Pancreas (tissue), 10 donors: Measurements from ENCODE around the gene FAM174C. TPM values are rescaled to one million over a fixed set of nuclear protein-coding genes. Genes with fewer than 3 reads are reported as not detected.

ENCODE experiments used
- ATAC-seq, 4 donors: fragments of 200-7000 bp; cut with Tn5 transposase; one replicate each; pipeline versions ENCODE4 v1.8.0 to v1.9.1; 2020; ENCODE audit warnings: mild to moderate bottlenecking in 4 of 4, moderate library complexity in 4 of 4
- DNase-seq, 6 donors: peaks; one replicate each; pipeline ENCODE4 v3.0.0-alpha.2; 2020
- FAIRE-seq: peaks from 2 replicates; lab custom pipeline; 2012; peaks lifted over from hg19 to GRCh38; lab: Jason Lieb, UNC
- H3K27ac ChIP-seq, 4 donors: fragments of 200-600 bp; sonication (generic); 1 replicate in 3 of 4; 2 replicates in 1 of 4; pipeline versions ENCODE4 v1.5.0 to v1.8.0; 2020
- H3K27me3 ChIP-seq, 4 donors: fragments of 200-600 bp; one replicate each; pipeline ENCODE4 v1.8.0; 2021
- H3K36me3 ChIP-seq, 3 donors: fragments of 200-600 bp; sonication (generic) in 1 of 3; one replicate each; pipeline versions ENCODE4 v1.5.0 to v1.8.0; 2020 to 2021
- H3K4me1 ChIP-seq, 3 donors: fragments of 200-600 bp; one replicate each; pipeline ENCODE4 v1.8.0; 2021
- H3K4me3 ChIP-seq, 4 donors: fragments of 200-600 bp; sonication (generic) in 2 of 4; one replicate each; pipeline versions ENCODE4 v1.5.0 to v1.8.0; 2020 to 2021
- H3K9me3 ChIP-seq, 4 donors: fragments of 200-600 bp; one replicate each; pipeline ENCODE4 v1.8.0; 2021
- WGBS, 2 donors: extraction: QIAGEN DNeasy Blood & Tissue Kit; methylation state at CpG; one replicate each; pipeline ENCODE4 v1.1.7; 2013; 5-methylcytosine and 5-hydroxymethylcytosine counted together
- intact Hi-C, 3 donors: fragments of 100-400 bp; cut with DNase I; formaldehyde crosslinking; loops; one replicate each; pipeline versions ENCODE4 v1.11.1 to v1.14.2; 2022
- polyA plus RNA-seq, 2 donors: library from polyadenylated mRNA; stranded (reverse); fragments of 200-250 nt; gene quantifications; one replicate each; pipeline ENCODE4 v1.2.3, GENCODE V29; 2013
- total RNA-seq, 6 donors: library from RNA; stranded (reverse); fragmentation: NEBNext Ultra II Directional in 4 of 6; extraction: Animal tissue kit (Norgen Biotek cat#: 25700) in 4 of 6; gene quantifications; one replicate each; pipeline versions ENCODE4 v1.2.1 to v1.2.4, GENCODE V29; 2021 to 2023
- TF ChIP-seq, protein P1 (sequence below), 4 donors: fragments of 200-600 bp; sonication (generic) in 3 of 4; IDR thresholded peaks; one replicate each; pipeline versions ENCODE4 v1.5.0 to v1.8.0; 2021; ENCODE audit warnings: antibody characterized with exemption in 4 of 4
- donor health status: healthy with polysubstance abuse.
- donor health status: DM: no; HTN: no; CAD: no; lungs with moderate emphysema.
- donor health status: DM: no; HTN: no; CAD: no.
- donor health status: control.
- donor health status: control.
- donor health status: Bipolar disorder and iron deficiency.
- donor health status: DM: yes; HTN: yes; CAD: no.
- donor health status: DM: no; HTN: no; CAD: no.
- donor health status: DM: no; HTN: no; CAD: no.
- donor health status: DM: yes; HTN: yes; CAD: no.

Gene FAM174C
- total and polyA plus RNA-seq, 8 donors, result 16.1 to 83.4 (median 25.4) TPM

DNA sequence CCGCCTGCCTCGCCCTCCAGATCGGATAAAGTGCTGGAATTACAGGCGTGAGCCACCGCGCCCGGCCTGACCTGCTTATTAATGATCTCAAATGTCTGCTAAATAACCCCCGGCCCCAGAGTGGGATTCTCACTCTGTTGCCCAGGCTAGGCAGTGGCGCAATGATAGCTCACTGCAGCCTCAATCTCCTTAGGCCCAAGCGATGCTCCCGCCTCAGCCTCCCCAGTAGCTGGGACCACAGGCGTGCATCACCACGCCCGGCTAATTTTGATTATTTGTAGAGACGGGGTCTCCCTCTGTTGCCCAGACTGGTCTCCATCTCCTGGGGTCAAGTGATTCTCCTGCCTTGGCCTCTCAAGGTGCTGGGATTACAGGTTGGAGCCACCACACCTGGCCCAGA, 34.4 kb upstream of the FAM174C start:
- FAIRE-seq (no peak), DNase-seq (peak in 1 of 6 donors; percentile 43), ATAC-seq (no peak)
- Histone ChIP-seq H3K27me3 (no peaks in the 10 kb centered on the region), H3K9me3 (no peaks in the 10 kb centered on the region), H3K36me3 (no peaks in the 10 kb centered on the region), H3K4me3 (peak overlapping the region in 1 of 4 donors; percentile 97), H3K4me1 (peaks cover 42 to 48% (median 44%) of the 10 kb centered on the region in 3 donors), H3K27ac (peak overlapping the region in 3 of 4 donors; percentile 66 to 83 (median 81))
- WGBS, 2 donors, result 48 to 54% methylated on average over 15 of the region's 15 CpGs
- TF ChIP-seq, protein P1, sequence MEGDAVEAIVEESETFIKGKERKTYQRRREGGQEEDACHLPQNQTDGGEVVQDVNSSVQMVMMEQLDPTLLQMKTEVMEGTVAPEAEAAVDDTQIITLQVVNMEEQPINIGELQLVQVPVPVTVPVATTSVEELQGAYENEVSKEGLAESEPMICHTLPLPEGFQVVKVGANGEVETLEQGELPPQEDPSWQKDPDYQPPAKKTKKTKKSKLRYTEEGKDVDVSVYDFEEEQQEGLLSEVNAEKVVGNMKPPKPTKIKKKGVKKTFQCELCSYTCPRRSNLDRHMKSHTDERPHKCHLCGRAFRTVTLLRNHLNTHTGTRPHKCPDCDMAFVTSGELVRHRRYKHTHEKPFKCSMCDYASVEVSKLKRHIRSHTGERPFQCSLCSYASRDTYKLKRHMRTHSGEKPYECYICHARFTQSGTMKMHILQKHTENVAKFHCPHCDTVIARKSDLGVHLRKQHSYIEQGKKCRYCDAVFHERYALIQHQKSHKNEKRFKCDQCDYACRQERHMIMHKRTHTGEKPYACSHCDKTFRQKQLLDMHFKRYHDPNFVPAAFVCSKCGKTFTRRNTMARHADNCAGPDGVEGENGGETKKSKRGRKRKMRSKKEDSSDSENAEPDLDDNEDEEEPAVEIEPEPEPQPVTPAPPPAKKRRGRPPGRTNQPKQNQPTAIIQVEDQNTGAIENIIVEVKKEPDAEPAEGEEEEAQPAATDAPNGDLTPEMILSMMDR (IDR thresholded peaks at IDR 0.05), result no peak
- intact Hi-C loops, result no loop called here

DNA sequence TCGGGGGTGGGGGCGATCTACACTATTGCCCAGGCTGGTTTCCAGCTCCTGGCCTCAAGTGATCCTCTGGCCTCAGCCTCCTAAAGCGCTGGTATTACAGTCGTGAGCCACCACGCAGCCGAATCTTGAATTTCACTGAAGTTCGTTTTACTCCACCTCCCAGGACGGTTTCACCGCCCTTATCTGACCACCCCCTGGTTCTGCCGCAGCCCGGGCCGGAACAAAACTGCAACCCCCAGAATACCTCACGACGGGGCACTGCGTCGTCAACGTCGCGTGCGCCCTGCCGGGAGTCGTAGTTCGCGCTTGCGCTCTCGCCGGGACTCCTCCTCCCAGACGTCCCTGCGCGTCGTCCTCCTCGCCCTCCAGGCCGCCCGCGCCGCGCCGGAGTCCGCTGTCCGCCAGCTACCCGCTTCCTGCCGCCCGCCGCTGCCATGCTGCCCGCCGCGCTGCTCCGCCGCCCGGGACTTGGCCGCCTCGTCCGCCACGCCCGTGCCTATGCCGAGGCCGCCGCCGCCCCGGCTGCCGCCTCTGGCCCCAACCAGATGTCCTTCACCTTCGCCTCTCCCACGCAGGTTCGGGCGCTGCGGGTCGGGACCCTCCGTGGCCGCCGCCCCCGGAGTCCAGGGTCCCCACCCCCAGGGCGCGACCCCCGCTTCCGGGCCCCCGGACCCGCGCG, 33.8 kb upstream of the FAM174C start, which contains the start of gene ATP5F1D:
Gene ATP5F1D (plus strand): TSS at position 335 of the 679 bp plus-strand sequence. CDS start 100 bp downstream, at position 435.
- no peaks in the 10 kb centered on the region for H3K9me3 ChIP-seq
- DNase-seq (peak; percentile 84 to 96 (median 94)), FAIRE-seq (no peak), ATAC-seq (peak; percentile 59 to 80 (median 73))
- intact Hi-C loops, result no loop called here
- TF ChIP-seq, protein P1 (IDR thresholded peaks at IDR 0.05), result no peak
- H3K36me3 ChIP-seq, result no peaks in the 10 kb centered on the region
- no peaks in the 10 kb centered on the region for H3K27me3 ChIP-seq
- H3K27ac ChIP-seq, result peak within 1 kb of the TSS; percentile 76 to 83 (median 82)
- H3K4me1 ChIP-seq, result peaks cover 46 to 51% (median 51%) of the 10 kb centered on the region in 3 donors
- 1% methylated on average over 55 to 79 of the region's 79 CpGs for WGBS, 2 donors
- peak within 1 kb of the TSS; percentile 62 to 98 (median 90) for H3K4me3 ChIP-seq

DNA sequence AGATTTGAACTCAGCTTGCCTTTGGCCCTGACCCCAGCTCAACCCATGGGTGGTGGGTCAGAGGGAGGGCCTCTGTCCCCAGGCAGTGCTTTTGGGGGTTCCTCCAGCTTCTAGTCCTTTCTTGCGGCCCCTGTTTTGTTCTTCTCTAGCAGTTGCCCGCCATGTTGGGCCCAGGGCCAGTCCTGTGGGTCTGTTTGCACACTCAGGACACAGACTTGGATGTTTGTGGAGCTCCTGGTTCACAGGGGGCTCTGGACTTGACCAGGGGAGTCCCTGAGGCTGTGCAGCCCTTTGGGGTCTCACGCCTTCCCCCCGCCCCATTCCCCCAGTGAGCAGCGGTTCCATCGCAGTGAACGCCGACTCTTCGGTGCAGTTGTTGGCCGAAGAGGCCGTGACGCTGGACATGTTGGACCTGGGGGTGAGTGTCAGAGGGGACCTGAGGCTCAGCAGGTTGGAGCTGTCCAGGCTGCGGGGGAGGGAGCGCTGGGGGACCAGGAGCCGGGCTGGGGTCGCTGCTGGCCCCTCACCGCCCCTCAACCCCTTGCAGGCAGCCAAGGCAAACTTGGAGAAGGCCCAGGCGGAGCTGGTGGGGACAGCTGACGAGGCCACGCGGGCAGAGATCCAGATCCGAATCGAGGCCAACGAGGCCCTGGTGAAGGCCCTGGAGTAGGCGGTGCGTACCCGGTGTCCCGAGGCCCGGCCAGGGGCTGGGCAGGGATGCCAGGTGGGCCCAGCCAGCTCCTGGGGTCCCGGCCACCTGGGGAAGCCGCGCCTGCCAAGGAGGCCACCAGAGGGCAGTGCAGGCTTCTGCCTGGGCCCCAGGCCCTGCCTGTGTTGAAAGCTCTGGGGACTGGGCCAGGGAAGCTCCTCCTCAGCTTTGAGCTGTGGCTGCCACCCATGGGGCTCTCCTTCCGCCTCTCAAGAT, 31.3 kb upstream of the FAM174C start:
- TF ChIP-seq, protein P1 (IDR thresholded peaks at IDR 0.05), result peak; percentile 86 to 95 (median 92)

DNA sequence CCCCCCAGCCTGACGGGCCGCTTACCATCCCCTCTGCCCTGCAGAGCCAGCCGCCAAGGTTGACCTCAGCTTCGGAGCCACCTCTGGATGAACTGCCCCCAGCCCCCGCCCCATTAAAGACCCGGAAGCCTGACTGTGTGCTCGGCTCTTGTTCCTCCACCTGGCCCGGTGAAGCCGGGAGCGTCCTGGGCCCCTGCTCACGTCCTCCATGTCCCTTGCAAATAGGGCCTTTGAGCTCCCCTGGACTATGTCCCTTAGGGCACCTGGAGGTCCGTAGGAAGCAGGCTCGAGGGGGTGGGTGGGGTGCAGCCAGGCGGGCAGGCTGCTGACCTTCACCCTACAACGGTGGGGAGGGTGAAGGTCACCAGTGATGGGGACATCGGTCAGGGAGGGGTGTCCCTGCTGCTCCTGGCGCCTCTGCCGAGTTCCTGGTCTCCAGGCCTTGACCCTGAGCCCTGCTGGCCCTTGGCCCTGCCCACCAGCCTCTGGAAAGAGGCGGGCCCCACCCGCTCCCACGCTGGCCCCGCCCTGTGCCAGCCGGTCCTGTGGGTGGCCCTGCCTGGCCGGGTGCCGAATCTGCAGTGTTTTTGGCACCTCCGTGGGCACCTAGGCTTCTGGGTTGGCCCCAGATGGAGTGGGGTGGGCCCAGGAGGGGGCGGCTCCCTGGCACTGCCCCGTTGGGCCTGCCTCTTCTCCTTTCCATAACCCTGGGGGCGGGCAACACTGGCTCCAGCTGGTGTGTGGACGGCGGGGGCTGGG, 30.5 kb upstream of the FAM174C start:
- peak overlapping the region; percentile 49 to 79 (median 67) for H3K27ac ChIP-seq
- H3K36me3 ChIP-seq, result no peaks in the 10 kb centered on the region
- intact Hi-C loops, result loop anchor here in 1 of 3 donors (2.0 kb wide), 1 partner anchor 22 kb away; no protein-coding TSS in a partner anchor
- no peak for FAIRE-seq
- no peaks in the 10 kb centered on the region for H3K9me3 ChIP-seq
- peak overlapping the region in 2 of 4 donors; percentile 4 to 23 for H3K4me3 ChIP-seq
- TF ChIP-seq, protein P1 (IDR thresholded peaks at IDR 0.05), result no peak
- WGBS, 2 donors, result 6 to 8% methylated on average over 30 to 31 of the region's 31 CpGs
- no peaks in the 10 kb centered on the region for H3K27me3 ChIP-seq
- peaks cover 49 to 58% (median 53%) of the 10 kb centered on the region in 3 donors for H3K4me1 ChIP-seq
- peak; percentile 74 to 89 (median 78) for DNase-seq
- ATAC-seq, result peak; percentile 1 to 15 (median 3)

More for the DNA sequence above, 31.3 kb upstream of the FAM174C start:
- H3K4me3 ChIP-seq, result peak overlapping the region in 2 of 4 donors; percentile 4 to 23
- peak overlapping the region; percentile 49 to 79 (median 67) for H3K27ac ChIP-seq
- peak; percentile 38 to 65 (median 61) for ATAC-seq
- peak; percentile 84 to 93 (median 88) for DNase-seq
- H3K9me3 ChIP-seq, result no peaks in the 10 kb centered on the region
- H3K36me3 ChIP-seq, result no peaks in the 10 kb centered on the region
- WGBS, 2 donors, result 27 to 33% methylated on average over 33 of the region's 33 CpGs
- H3K27me3 ChIP-seq, result no peaks in the 10 kb centered on the region
- intact Hi-C loops, result loop anchor here in 1 of 3 donors (2.0 kb wide), 1 partner anchor 23 kb away; no protein-coding TSS in a partner anchor
- FAIRE-seq, result no peak
- peaks cover 49 to 58% (median 53%) of the 10 kb centered on the region in 3 donors for H3K4me1 ChIP-seq
